Keratinocyte (primary cell): Measurements from ENCODE around the gene POLR1B. TPM values are rescaled to one million over a fixed set of nuclear protein-coding genes. Genes with fewer than 3 reads are reported as not detected.

Experiments used
- DNase-seq: peaks from one replicate; pipeline ENCODE4 v3.0.0-alpha.2; 2011; ENCODE audit warnings: low read depth, missing footprints, low spot score
- FAIRE-seq: peaks from 2 replicates; lab custom pipeline; 2011; peaks lifted over from hg19 to GRCh38; lab: Jason Lieb, UNC
- H2AFZ ChIP-seq: 2 replicates; pipeline ENCODE4 v1.6.0; 2012; ENCODE audit warnings: low read length, control low read depth, inconsistent platforms; ENCODE audit not compliant: control insufficient read depth
- H3K27ac ChIP-seq: 2 replicates; pipeline ENCODE4 v1.5.1; 2011; ENCODE audit warnings: low read length; ENCODE audit not compliant: control insufficient read depth, insufficient read depth
- H3K27me3 ChIP-seq: 3 replicates; pipeline ENCODE4 v1.6.0; 2011; ENCODE audit warnings: low read length; ENCODE audit not compliant: control insufficient read depth, insufficient read depth; ENCODE audit errors: extremely low read depth
- H3K36me3 ChIP-seq, 2 experiments: 2 replicates in 1 of 2; 3 replicates in 1 of 2; pipeline ENCODE4 v1.5.1; 2011; ENCODE audit warnings: low read length in 2 of 2, mild to moderate bottlenecking in 1 of 2; ENCODE audit not compliant: control insufficient read depth in 2 of 2, insufficient read depth in 2 of 2; ENCODE audit errors: extremely low read depth in 1 of 2
- H3K4me1 ChIP-seq: 3 replicates; pipeline ENCODE4 v1.5.1; 2011; ENCODE audit warnings: low read length; ENCODE audit not compliant: control insufficient read depth, insufficient read depth; ENCODE audit errors: extremely low read depth
- H3K4me2 ChIP-seq: 3 replicates; pipeline ENCODE4 v1.6.0; 2011; ENCODE audit warnings: low read depth, low read length; ENCODE audit not compliant: control insufficient read depth, insufficient read depth; ENCODE audit errors: extremely low read depth
- H3K4me3 ChIP-seq, 3 experiments: fragments of 200-600 bp in 1 of 3; sonication (generic) in 1 of 3; 2 replicates in 2 of 3; 3 replicates in 1 of 3; pipeline ENCODE4 v1.5.1; 2011 to 2016; ENCODE audit warnings: low read length in 3 of 3, mild to moderate bottlenecking in 3 of 3, control low read depth in 2 of 3, inconsistent platforms in 1 of 3, low read depth in 1 of 3, mixed read lengths in 1 of 3, mixed run types in 1 of 3, moderate library complexity in 1 of 3; ENCODE audit not compliant: control insufficient read depth in 2 of 3, insufficient read depth in 2 of 3; ENCODE audit errors: extremely low read depth in 1 of 3
- H3K79me2 ChIP-seq: 2 replicates; pipeline ENCODE4 v1.6.0; 2012; ENCODE audit warnings: low read length; ENCODE audit not compliant: control insufficient read depth, insufficient read depth
- H3K9ac ChIP-seq: 3 replicates; pipeline ENCODE4 v1.6.0; 2011; ENCODE audit warnings: low read length; ENCODE audit not compliant: control insufficient read depth, insufficient read depth; ENCODE audit errors: extremely low read depth
- H3K9me1 ChIP-seq: 3 replicates; pipeline ENCODE4 v1.6.0; 2011; ENCODE audit warnings: low read length; ENCODE audit not compliant: control insufficient read depth, insufficient read depth; ENCODE audit errors: extremely low read depth
- H3K9me3 ChIP-seq: 2 replicates; pipeline ENCODE4 v1.5.1; 2012; ENCODE audit warnings: low read depth, low read length; ENCODE audit not compliant: control insufficient read depth
- H4K20me1 ChIP-seq: 3 replicates; pipeline ENCODE4 v1.6.0; 2011; ENCODE audit warnings: low read length; ENCODE audit not compliant: control insufficient read depth, insufficient read depth; ENCODE audit errors: extremely low read depth
- EZH2 ChIP-seq: IDR thresholded peaks from one replicate; pipeline ENCODE4 v1.6.1; 2012; ENCODE audit warnings: inconsistent platforms, mild to moderate bottlenecking, low read length, moderate library complexity
- dilution Hi-C: fragments of 300-500 bp; cut with MboI; formaldehyde crosslinking; loops from one replicate; pipeline ENCODE4 v1.7.0; 2020; ENCODE audit warnings: low sequenced_read_pairs; ENCODE audit not compliant: extremely low pct_ligation_motif_present
- polyA plus RNA-seq, 5 experiments: library from polyadenylated mRNA; depleted of rRNA in 3 of 5; stranded (reverse) in 3 of 5; stranded (forward) in 1 of 5; unstranded in 1 of 5; fragments of >200 nt; gene quantifications; 1 replicate in 1 of 5; 2 replicates in 3 of 5; 3 replicates in 1 of 5; pipeline versions ENCODE4 v1.2.1 to v1.2.3, GENCODE V29; 2011 to 2012; ENCODE audit warnings: missing spikeins in 2 of 5, low read depth in 1 of 5, low replicate concordance in 1 of 5
- TF ChIP-seq, protein P1 (sequence below), 3 experiments: IDR thresholded peaks in 1 of 3; conservative IDR thresholded peaks in 1 of 3; optimal IDR thresholded peaks in 1 of 3; 2 replicates in 2 of 3; 3 replicates in 1 of 3; pipeline versions ENCODE3 to v1.5.1; 2011; ENCODE audit warnings: low read length in 3 of 3, mild to moderate bottlenecking in 3 of 3, moderate library complexity in 2 of 3, control low read depth in 1 of 3, inconsistent platforms in 1 of 3; ENCODE audit not compliant: insufficient read depth in 2 of 3; ENCODE audit errors: extremely low read depth in 1 of 3

POLR1B gene
- polyA plus RNA-seq, 1 donor (not counting 4 experiments of a cell fraction or from before 2014, with no cell fraction given): 31.9 TPM

DNA sequence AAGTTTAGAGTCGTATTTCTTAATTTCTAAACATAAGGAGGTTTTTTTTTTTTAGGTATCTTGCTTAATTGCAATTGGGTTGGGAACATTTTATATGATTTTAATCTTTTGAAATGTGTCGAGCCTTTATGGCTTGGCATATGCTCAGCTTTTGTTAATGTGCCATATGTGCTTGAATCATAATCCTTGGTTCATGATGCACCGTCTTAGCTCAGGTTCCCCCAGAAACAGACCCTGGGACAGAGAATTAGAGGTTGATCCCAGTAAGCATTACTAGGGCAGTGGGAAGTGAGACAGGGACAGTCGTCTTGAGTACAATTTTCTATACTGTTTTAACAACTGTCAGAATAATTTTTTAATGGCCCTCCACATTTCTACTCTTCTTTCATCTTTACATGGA is 51.5 kb downstream of the POLR1B start:
- no peak overlapping the region for H3K4me3 ChIP-seq

GRCh38 chr2:112597537-112598322 is 55.5 kb downstream of the POLR1B start:
- Histone ChIP-seq H3K4me2 (no peak overlapping the region), H3K9me1 (no peaks in the 10 kb centered on the region), H2AFZ (no peak overlapping the region), H3K27ac (no peak overlapping the region), H3K9me3 (no peaks in the 10 kb centered on the region), H3K4me1 (peaks cover 21% of the 10 kb centered on the region), H3K9ac (no peak overlapping the region), H3K79me2 (no peaks in the 10 kb centered on the region), H4K20me1 (no peaks in the 10 kb centered on the region), H3K36me3 (no peaks in the 10 kb centered on the region), H3K4me3 (no peak overlapping the region), H3K27me3 (no peaks in the 10 kb centered on the region)
- dilution Hi-C loops: no loop called here
- TF ChIP-seq, protein P1, sequence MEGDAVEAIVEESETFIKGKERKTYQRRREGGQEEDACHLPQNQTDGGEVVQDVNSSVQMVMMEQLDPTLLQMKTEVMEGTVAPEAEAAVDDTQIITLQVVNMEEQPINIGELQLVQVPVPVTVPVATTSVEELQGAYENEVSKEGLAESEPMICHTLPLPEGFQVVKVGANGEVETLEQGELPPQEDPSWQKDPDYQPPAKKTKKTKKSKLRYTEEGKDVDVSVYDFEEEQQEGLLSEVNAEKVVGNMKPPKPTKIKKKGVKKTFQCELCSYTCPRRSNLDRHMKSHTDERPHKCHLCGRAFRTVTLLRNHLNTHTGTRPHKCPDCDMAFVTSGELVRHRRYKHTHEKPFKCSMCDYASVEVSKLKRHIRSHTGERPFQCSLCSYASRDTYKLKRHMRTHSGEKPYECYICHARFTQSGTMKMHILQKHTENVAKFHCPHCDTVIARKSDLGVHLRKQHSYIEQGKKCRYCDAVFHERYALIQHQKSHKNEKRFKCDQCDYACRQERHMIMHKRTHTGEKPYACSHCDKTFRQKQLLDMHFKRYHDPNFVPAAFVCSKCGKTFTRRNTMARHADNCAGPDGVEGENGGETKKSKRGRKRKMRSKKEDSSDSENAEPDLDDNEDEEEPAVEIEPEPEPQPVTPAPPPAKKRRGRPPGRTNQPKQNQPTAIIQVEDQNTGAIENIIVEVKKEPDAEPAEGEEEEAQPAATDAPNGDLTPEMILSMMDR (optimal IDR thresholded peaks at IDR 0.05 in 1 of 3, IDR thresholded peaks at IDR 0.05 in 1 of 3, conservative IDR thresholded peaks at IDR 0.05 in 1 of 3; ENCODE audit: extremely low read depth in 1 of 3, insufficient read depth in 2 of 3, low read length in 3 of 3): no peak
- TF ChIP-seq EZH2: no peak
- DNase-seq (no peak), FAIRE-seq (no peak)

More for the DNA sequence above, 51.5 kb downstream of the POLR1B start:
- FAIRE-seq (no peak), DNase-seq (no peak)
- dilution Hi-C loops: no loop called here
- H2AFZ ChIP-seq: no peak overlapping the region
- H3K9me1 ChIP-seq: no peaks in the 10 kb centered on the region
- H3K4me1 ChIP-seq: no peaks in the 10 kb centered on the region
- H3K9me3 ChIP-seq: no peaks in the 10 kb centered on the region
- TF ChIP-seq EZH2: no peak
- TF ChIP-seq, protein P1 (optimal IDR thresholded peaks at IDR 0.05 in 1 of 3, IDR thresholded peaks at IDR 0.05 in 1 of 3, conservative IDR thresholded peaks at IDR 0.05 in 1 of 3; ENCODE audit: extremely low read depth in 1 of 3, insufficient read depth in 2 of 3, low read length in 3 of 3): no peak
- H3K4me2 ChIP-seq: no peak overlapping the region
- no peaks in the 10 kb centered on the region for H3K27me3 ChIP-seq
- H3K27ac ChIP-seq: no peak overlapping the region
- no peak overlapping the region for H3K9ac ChIP-seq
- H3K79me2 ChIP-seq: no peaks in the 10 kb centered on the region
- no peaks in the 10 kb centered on the region for H4K20me1 ChIP-seq
- peaks cover 0 to 1% of the 10 kb centered on the region in 2 experiments for H3K36me3 ChIP-seq
